ENCODE results near the gene SARDH.
"Not testable (repeated sequence)": the region's sequence is repeated elsewhere in the genome, so short reads cannot be mapped to it uniquely, and the experiment has no call there.

Gene SARDH

DNA sequence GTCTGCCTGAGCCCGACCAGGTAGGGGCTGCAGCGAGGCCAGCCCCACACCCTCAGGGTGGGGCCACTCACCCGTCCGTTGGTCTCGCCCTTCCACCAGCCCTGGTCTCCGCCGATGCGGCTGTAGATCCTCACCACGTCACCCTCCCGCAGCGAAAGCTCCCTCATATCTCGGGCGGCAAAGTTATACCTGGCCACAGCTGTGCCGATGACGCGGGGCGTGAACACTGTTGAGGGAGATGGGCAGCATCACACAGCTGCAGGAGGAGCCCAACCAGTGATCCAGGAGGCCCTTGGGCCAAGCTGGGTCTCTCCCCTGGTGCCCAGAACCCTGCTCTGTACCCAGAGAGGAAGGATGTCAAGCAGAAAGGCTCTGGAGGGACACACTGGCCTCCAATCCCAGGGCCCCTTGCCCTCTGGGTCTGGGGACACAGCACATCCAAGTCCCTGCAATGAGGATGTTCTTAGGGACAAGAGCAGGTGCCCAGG, 30.3 kb upstream of the SARDH start:
- no peak overlapping the region for H3K4me3 ChIP-seq (ENCODE audit: low read depth, low read length)
- DNase-seq, result peak; percentile 5
- peaks cover 8% of the 10 kb centered on the region for H3K9me3 ChIP-seq (ENCODE audit: severe bottlenecking)
- no peaks in the 10 kb centered on the region for H3K27me3 ChIP-seq (ENCODE audit: insufficient read depth, low read depth, severe bottlenecking)
- no peak overlapping the region for H3K27ac ChIP-seq
- H3K36me3 ChIP-seq, result peaks cover 56% of the 10 kb centered on the region
- TF ChIP-seq, protein P1, sequence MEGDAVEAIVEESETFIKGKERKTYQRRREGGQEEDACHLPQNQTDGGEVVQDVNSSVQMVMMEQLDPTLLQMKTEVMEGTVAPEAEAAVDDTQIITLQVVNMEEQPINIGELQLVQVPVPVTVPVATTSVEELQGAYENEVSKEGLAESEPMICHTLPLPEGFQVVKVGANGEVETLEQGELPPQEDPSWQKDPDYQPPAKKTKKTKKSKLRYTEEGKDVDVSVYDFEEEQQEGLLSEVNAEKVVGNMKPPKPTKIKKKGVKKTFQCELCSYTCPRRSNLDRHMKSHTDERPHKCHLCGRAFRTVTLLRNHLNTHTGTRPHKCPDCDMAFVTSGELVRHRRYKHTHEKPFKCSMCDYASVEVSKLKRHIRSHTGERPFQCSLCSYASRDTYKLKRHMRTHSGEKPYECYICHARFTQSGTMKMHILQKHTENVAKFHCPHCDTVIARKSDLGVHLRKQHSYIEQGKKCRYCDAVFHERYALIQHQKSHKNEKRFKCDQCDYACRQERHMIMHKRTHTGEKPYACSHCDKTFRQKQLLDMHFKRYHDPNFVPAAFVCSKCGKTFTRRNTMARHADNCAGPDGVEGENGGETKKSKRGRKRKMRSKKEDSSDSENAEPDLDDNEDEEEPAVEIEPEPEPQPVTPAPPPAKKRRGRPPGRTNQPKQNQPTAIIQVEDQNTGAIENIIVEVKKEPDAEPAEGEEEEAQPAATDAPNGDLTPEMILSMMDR (IDR thresholded peaks at IDR 0.05; ENCODE audit: low read depth, low read length), result no peak

DNA sequence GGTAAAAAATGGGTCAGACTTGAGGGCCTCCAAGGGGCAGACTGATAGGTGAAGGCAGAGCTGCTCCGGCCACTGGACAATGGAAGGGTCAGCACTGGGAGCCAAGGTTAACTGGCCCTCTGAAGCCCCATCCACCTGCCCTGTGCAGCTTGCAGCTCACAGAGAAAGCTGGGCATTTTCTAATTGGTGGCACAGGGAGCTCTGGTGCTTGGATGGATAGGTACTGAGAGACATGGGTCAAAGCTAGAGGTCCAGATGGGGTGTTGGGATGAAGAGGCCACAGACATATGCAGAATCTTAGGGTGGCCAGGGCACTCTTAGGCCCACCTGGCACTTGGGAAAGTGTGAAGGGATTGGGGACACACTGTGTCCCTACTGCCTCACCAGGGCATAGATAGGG, 29.5 kb upstream of the SARDH start:
- peaks cover 8% of the 10 kb centered on the region for H3K9me3 ChIP-seq (ENCODE audit: severe bottlenecking)
- TF ChIP-seq, protein P1 (IDR thresholded peaks at IDR 0.05; ENCODE audit: low read depth, low read length), result no peak
- no peak overlapping the region for H3K27ac ChIP-seq
- no peaks in the 10 kb centered on the region for H3K27me3 ChIP-seq (ENCODE audit: insufficient read depth, low read depth, severe bottlenecking)
- no peak overlapping the region for H3K4me3 ChIP-seq (ENCODE audit: low read depth, low read length)
- peak; percentile 2 for DNase-seq
- peaks cover 54% of the 10 kb centered on the region for H3K36me3 ChIP-seq

DNA sequence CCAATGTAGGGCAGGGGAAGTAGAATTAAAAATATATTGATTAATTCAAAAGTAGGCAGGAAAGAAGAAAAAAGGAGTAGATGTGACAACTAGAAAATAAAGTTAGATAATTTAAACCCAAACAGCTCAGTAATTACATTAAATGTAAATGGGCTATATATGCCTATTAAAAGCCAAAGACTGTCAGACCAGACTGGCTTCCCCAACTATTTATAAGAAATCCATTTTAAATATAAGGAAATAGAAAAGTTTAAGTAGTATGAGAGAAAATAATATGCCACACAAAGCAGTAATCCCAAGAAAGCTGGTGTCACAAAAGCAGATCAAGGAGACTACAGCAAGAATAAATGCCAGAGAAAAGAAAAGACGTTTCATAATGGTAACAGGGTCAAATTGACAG, 28.9 kb upstream of the SARDH start:
- Histone ChIP-seq H3K27me3 (ENCODE audit: insufficient read depth, low read depth, severe bottlenecking) (no peaks in the 10 kb centered on the region), H3K27ac (no peak overlapping the region), H3K36me3 (peaks cover 55% of the 10 kb centered on the region), H3K4me3 (ENCODE audit: low read depth, low read length) (no peak overlapping the region), H3K9me3 (ENCODE audit: severe bottlenecking) (peaks cover 8% of the 10 kb centered on the region)
- TF ChIP-seq, protein P1 (IDR thresholded peaks at IDR 0.05; ENCODE audit: low read depth, low read length), result no peak
- no peak for DNase-seq

DNA sequence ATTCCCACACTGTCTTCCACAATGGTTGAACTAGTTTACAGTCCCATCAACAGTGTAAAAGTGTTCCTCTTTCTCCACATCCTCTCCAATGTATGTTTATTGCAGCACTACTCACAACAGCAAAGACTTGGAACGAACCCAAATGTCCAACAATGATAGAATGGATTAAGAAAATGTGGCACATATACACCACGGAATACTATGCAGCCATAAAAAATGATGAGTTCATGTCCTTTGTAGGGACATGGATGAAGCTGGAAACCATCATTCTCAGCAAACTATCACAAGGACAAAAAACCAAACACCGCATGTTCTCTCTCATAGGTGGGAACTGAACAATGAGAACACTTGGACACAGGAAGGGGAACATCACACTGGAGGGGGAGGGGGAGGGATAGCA, 28.1 kb upstream of the SARDH start:
- not testable (repeated sequence) for DNase-seq; H3K27me3 ChIP-seq (ENCODE audit: insufficient read depth, low read depth, severe bottlenecking); H3K27ac ChIP-seq; H3K9me3 ChIP-seq (ENCODE audit: severe bottlenecking); H3K4me3 ChIP-seq (ENCODE audit: low read depth, low read length)
- H3K36me3 ChIP-seq, result peaks cover 52% of the 10 kb centered on the region

DNA sequence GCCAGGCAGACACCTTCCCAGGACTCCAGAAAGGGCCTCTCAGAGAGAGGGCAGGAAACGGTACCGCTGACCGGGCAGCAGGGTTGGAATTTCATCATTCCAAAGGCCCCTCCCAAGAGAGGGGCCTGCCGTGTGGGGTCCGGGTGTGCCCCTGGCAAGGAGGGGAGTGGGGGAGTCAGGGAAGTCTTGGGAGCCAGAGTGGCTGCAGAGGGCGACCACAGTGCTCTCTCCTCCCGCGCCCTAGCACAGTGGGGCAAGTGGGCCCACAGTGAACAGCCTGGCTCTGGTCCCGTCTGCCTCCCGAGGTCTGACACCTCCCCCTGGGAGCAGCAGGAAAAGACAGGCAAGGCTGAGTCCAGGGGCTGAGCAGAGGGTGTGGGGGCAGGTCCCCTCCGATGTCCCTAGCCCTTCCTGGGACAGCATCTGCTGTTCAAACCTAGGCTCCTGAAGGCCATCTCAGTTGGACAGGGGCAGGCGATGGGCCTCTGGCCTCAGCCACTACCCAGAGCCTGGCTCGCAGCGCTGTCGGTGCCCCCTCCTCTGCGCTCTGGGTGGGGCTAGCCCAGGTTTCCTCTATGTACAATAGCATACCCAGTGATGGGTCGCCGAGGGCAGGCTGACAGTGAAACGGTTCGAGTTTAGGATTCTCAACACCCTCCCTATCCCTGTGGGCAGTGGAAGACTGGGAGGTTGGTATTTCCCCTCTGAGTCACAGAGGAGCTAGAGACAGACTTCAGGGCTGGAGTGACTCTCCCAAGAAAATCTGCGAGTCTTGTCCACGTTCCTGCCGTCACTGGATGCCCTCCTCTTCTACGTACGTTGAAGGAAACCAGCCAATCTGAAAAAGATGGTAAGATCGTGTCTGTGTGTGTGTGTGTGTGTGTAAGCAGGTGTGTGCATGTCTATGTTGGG, 25.4 kb upstream of the SARDH start:
- H3K9me3 ChIP-seq (ENCODE audit: severe bottlenecking), result peaks cover 8% of the 10 kb centered on the region
- peaks cover 44% of the 10 kb centered on the region for H3K36me3 ChIP-seq
- H3K27ac ChIP-seq, result no peak overlapping the region
- H3K27me3 ChIP-seq (ENCODE audit: insufficient read depth, low read depth, severe bottlenecking), result no peaks in the 10 kb centered on the region
- no peak for DNase-seq
- TF ChIP-seq, protein P1 (IDR thresholded peaks at IDR 0.05; ENCODE audit: low read depth, low read length), result no peak
- H3K4me3 ChIP-seq (ENCODE audit: low read depth, low read length), result no peak overlapping the region

DNA sequence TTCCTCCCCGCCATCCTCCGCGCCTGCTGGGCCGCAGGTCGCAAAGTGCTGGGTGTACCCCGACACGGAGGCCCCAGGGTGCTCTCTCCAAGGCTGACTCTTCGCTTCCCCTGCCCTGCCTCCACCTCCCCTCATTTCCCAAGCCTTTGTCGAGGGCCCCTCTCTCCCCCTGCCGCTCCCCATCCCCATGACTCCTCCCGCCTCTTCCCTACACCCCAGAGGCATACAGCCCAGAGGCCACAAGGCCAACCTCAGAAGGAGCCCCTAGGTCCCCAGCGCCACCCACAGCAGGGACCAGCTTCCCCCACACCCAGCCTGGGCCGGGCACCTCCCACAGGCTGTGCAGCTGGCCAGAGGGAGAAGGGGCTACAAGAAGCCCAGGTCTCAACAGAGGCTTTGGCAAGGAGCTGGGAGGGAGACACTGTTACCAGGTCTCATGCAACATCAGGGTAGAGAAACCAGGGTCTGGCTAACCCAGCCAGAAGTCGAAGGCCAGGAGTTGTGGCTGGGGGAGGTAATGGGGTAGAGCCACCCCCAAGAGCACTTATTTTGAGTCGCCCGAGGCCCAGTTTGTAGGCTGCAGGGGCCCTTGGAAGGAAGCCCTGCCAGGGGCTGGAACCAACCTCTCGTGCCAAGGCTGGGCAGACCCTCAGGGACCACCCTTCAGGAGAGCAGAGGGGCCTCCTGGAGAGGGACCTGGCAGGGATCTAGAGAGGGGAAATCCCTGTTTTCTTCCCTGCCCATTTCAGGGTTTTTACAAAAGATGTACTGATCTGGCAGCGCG, 24.5 kb upstream of the SARDH start:
- Histone ChIP-seq H3K27ac (no peak overlapping the region), H3K36me3 (peaks cover 41% of the 10 kb centered on the region), H3K9me3 (ENCODE audit: severe bottlenecking) (peaks cover 8% of the 10 kb centered on the region), H3K4me3 (ENCODE audit: low read depth, low read length) (no peak overlapping the region), H3K27me3 (ENCODE audit: insufficient read depth, low read depth, severe bottlenecking) (no peaks in the 10 kb centered on the region)
- no peak for DNase-seq
- TF ChIP-seq, protein P1 (IDR thresholded peaks at IDR 0.05; ENCODE audit: low read depth, low read length), result no peak

Measured in WERI-Rb-1 (cell line).